Activated naive CD8-positive, alpha-beta T cell treated with anti-CD3 and anti-CD28 coated beads, Interleukin-2, amount 10 ng/mL, durations not matched to agents 7 days and 5 days (primary cell): ENCODE measurements around the gene MRPL53. TPM values are rescaled to one million over a fixed set of nuclear protein-coding genes. Genes with fewer than 3 reads are reported as not detected.
A peak's percentile ranks its signal among the peaks of the same experiment; 100 is the strongest.
"Not testable (repeated sequence)": the region's sequence is repeated elsewhere in the genome, so short reads cannot be mapped to it uniquely, and the experiment has no call there.

Source experiments
- ATAC-seq: fragments of 150-1000 bp; cut with Tn5 transposase; one replicate; pipeline ENCODE4 v1.10.0; 2021; ENCODE audit warnings: low read depth, moderate library complexity
- POLR2A ChIA-PET: fragments of 350-600 bp; sonication (Branson Sonifier 250); formaldehyde crosslinking; loops from one replicate; lab custom pipeline; 2021; ENCODE audit warnings: antibody characterized with exemption; lab: Charles Lee
- DNase-seq: peaks from one replicate; pipeline ENCODE4 v3.0.0; 2021
- H3K27ac Mint-ChIP-seq: one replicate; pipeline ENCODE4 v1.8.0; 2022; ENCODE audit warnings: mild to moderate bottlenecking, mixed read lengths
- H3K27me3 Mint-ChIP-seq: one replicate; pipeline ENCODE4 v1.8.0; 2022; ENCODE audit warnings: mild to moderate bottlenecking, moderate library complexity, mixed read lengths
- H3K36me3 Mint-ChIP-seq: one replicate; pipeline ENCODE4 v1.8.0; 2021; ENCODE audit warnings: mild to moderate bottlenecking, mixed read lengths
- H3K4me1 Mint-ChIP-seq: one replicate; pipeline ENCODE4 v1.8.0; 2021; ENCODE audit warnings: mixed read lengths
- H3K4me3 Mint-ChIP-seq: one replicate; pipeline ENCODE4 v1.8.0; 2022; ENCODE audit warnings: mild to moderate bottlenecking, moderate library complexity, mixed read lengths
- H3K9me3 Mint-ChIP-seq: one replicate; pipeline ENCODE4 v1.8.0; 2021; ENCODE audit warnings: mixed read lengths
- total RNA-seq, 2 experiments: library from RNA; stranded (reverse); gene quantifications; one replicate each; pipeline ENCODE4 v1.2.3, GENCODE V29; 2021

Gene MRPL53
- total RNA-seq, 2 experiments from 2014 or later = 91.6 to 92.1 TPM

DNA sequence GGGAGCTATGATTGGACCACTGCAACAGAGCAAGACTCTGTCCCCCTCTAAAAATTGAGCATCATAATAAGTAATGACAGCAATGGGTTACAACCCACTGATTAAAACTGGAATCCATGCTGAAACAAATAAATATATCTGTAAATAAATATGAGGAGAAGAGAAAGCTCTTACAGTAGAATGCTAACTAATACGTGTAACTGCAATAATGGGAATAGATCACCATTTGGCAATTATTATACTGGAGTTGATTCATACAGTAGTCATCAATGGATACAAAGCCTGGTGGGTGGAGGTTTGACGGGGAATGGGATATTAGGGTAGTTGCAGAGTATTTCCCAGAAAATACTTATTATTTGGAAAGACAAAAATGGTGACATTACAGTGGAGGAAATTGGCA is 23.7 kb downstream of the MRPL53 start:
- no peaks in the 10 kb centered on the region for H3K36me3 Mint-ChIP-seq

GRCh38 chr2:74447230-74447999 is 25.1 kb downstream of the MRPL53 start:
- ATAC-seq (no peak), DNase-seq (no peak)
- no peaks in the 10 kb centered on the region for H3K36me3 Mint-ChIP-seq
- H3K27me3 Mint-ChIP-seq = peaks cover 38% of the 10 kb centered on the region
- H3K4me1 Mint-ChIP-seq = peaks cover 3% of the 10 kb centered on the region
- no peaks in the 10 kb centered on the region for H3K9me3 Mint-ChIP-seq
- no peak overlapping the region for H3K4me3 Mint-ChIP-seq
- POLR2A ChIA-PET = interaction anchor here (0.7 kb wide), 1 partner anchor 10 kb away, joined by 3 read pairs; no protein-coding TSS in a partner anchor
- H3K27ac Mint-ChIP-seq = no peak overlapping the region

More for the DNA sequence above, 23.7 kb downstream of the MRPL53 start:
- Mint-ChIP-seq H3K4me1 (peaks cover 13% of the 10 kb centered on the region), H3K27ac (no peak overlapping the region), H3K9me3 (no peaks in the 10 kb centered on the region), H3K4me3 (no peak overlapping the region), H3K27me3 (peaks cover 27% of the 10 kb centered on the region)
- ATAC-seq (no peak), DNase-seq (no peak)
- POLR2A ChIA-PET = no interaction called here

- Mint-ChIP-seq H3K27ac (no peak overlapping the region), H3K27me3 (peaks cover 56% of the 10 kb centered on the region)
Measured at GRCh38 chr2:74444498-74445318, 27.8 kb downstream of the MRPL53 start.

DNA sequence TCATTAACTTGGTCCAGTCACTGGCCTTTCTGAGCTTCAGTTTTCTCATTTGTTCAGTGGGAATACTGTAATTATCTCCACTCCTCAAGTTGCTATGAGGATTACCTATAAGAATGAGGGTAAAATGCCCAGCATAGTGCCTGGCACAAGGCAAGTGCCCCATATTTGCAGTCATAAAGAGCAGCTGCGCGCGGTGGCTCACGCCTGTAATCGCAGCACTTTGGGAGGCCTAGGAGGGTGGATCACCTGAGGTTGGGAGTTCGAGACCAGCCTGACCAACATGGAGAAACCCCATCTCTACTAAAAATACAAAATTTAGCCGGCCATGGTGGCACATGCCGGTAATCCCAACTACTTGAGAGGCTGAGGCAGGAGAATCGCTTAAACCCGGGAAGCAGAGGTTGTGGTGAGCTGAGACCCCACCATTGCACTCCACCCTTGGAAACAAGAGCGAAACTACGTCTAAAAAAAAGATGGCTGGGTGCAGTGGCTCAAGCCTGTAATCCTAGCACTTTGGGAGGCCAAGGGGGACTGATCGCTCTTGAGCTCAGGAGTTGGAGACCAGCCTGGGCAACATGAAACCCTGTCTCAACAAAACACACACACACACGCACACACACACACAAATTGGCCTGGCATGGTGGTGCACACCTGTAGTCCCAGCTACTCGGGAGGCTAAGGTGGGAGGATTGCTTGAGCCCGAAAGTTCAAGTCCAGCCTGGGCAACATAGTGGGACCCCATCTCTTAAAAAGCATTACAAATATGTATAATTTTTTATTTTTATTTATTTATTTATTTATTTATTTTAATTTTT is 29.8 kb downstream of the MRPL53 start:
- H3K9me3 Mint-ChIP-seq, H3K4me1 Mint-ChIP-seq, H3K27ac Mint-ChIP-seq, ATAC-seq, H3K36me3 Mint-ChIP-seq, DNase-seq: not testable (repeated sequence)
- Mint-ChIP-seq H3K4me3 (peak overlapping the region; percentile 78), H3K27me3 (peaks cover 66% of the 10 kb centered on the region)
- POLR2A ChIA-PET = interaction anchor here (0.9 to 1.2 kb wide), 2 partner anchors 14 to 21 kb away, joined by 3 read pairs; no protein-coding TSS in a partner anchor

More at GRCh38 chr2:74444498-74445318, 27.8 kb downstream of the MRPL53 start:
- Mint-ChIP-seq H3K4me1 (peaks cover 3% of the 10 kb centered on the region), H3K9me3 (no peaks in the 10 kb centered on the region), H3K36me3 (peaks cover 1% of the 10 kb centered on the region), H3K4me3 (no peak overlapping the region)
- POLR2A ChIA-PET = interaction anchor here (0.6 to 0.7 kb wide), 2 partner anchors 9 to 14 kb away, joined by 3 read pairs; no protein-coding TSS in a partner anchor
- ATAC-seq (no peak), DNase-seq (no peak)

GRCh38 chr2:74441690-74442482 is 30.6 kb downstream of the MRPL53 start, which contains the start of gene RTKN:
RTKN (minus strand) TSS chr2:74441937; CDS start chr2:74441816, 121 bp downstream.
- peak within 1 kb of the TSS; percentile 78 for H3K4me3 Mint-ChIP-seq
- no peaks in the 10 kb centered on the region for H3K9me3 Mint-ChIP-seq
- POLR2A ChIA-PET = interaction anchor here (0.8 to 1.2 kb wide), 3 partner anchors 13 to 20 kb away, joined by 3 to 5 read pairs (median 3); partner anchors contain the start of gene INO80B
- peaks cover 7% of the 10 kb centered on the region for H3K4me1 Mint-ChIP-seq
- peak; percentile 51 for ATAC-seq
- peaks cover 66% of the 10 kb centered on the region for H3K27me3 Mint-ChIP-seq
- H3K36me3 Mint-ChIP-seq = peaks cover 1% of the 10 kb centered on the region
- peak; percentile 56 for DNase-seq
- H3K27ac Mint-ChIP-seq = no peak within 1 kb of the TSS

DNA sequence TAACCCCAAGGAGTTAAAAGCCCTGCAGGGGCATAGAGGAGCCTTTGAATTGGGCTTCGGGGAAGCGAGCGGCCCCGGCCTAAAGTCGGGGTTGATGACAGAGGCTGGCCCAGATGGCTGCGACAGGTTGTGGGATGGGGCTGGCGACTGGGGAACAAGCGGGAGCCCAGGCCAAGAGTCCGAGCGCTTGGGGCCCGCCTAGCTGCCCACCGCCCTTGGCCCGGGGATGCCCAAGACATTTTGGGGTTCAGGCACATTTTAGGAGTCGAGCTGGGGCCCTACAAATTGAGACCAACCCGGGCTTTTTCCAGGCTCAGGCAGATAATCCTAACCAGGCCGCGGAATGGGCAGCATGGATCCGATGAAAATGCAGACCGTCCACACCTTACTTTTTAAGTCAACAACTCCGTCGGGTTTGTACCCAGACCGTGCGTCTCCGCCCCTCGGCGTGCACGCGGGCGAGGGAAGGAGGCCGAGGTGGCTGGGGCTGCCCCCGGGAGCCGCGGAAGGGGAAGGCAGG is 31.2 kb downstream of the MRPL53 start:
- no peak for DNase-seq
- POLR2A ChIA-PET = interaction anchor here (0.6 to 0.9 kb wide), 3 partner anchors 13 to 19 kb away, joined by 3 to 5 read pairs (median 4); partner anchors contain the start of genes INO80B and WBP1
- peaks cover 7% of the 10 kb centered on the region for H3K4me1 Mint-ChIP-seq
- no peaks in the 10 kb centered on the region for H3K9me3 Mint-ChIP-seq
- ATAC-seq = no peak
- no peak overlapping the region for H3K27ac Mint-ChIP-seq
- H3K36me3 Mint-ChIP-seq = peaks cover 1% of the 10 kb centered on the region
- H3K27me3 Mint-ChIP-seq = peaks cover 61% of the 10 kb centered on the region
- H3K4me3 Mint-ChIP-seq = peak overlapping the region; percentile 78

DNA sequence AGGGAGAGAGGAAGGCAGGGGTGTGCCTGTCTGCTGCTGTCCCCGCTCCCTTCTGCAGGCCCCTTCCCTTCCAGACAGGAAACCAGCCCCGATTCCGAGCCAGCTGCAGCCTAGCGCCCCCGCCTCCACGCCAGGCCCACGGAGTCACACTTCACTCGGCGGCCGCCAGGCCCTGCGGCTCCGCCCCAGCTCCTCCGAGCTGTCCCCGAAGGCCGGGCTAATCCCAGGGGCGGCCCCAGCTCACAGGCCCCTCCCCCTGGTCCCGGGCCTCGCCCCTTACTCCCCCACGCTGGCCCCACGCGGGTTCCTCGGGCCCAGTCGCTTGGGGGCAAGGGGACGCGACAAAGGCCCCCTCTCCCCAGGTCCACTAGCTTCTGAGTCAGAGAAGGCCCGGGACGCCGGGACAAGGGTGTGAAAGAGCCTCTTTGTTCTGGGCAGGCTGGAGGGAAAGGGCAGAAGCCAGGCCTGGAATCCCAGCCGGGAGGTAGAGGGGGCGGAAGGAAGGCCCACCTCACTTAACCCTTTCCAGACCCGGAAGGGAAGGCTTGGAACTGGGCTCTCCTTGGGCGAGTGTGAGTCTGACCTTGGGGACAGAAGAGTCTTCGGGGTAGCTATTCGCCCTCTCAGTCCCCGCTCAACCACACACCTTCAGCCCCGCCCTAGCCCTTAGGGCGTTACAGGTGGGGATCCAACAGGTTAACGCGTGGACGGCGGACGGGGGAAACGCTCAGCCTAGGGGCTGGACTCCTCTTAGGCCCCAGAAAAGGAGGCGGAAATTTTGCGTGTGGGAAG is 31.9 kb downstream of the MRPL53 start:
- Mint-ChIP-seq H3K9me3 (no peaks in the 10 kb centered on the region), H3K27ac (no peak overlapping the region), H3K4me3 (peak overlapping the region; percentile 64), H3K4me1 (peaks cover 7% of the 10 kb centered on the region), H3K27me3 (peaks cover 57% of the 10 kb centered on the region), H3K36me3 (peaks cover 1% of the 10 kb centered on the region)
- DNase-seq = peak; percentile 61
- POLR2A ChIA-PET = interaction anchor here (0.6 to 1.2 kb wide), 6 partner anchors 12 to 20 kb away, joined by 3 to 5 read pairs (median 4); partner anchors contain the start of genes INO80B and WBP1
- peak; percentile 82 for ATAC-seq

GRCh38 chr2:74439803-74440377 is 32.6 kb downstream of the MRPL53 start:
- Mint-ChIP-seq H3K9me3 (no peaks in the 10 kb centered on the region), H3K36me3 (peaks cover 1% of the 10 kb centered on the region), H3K4me3 (no peak overlapping the region), H3K27me3 (peaks cover 51% of the 10 kb centered on the region), H3K4me1 (peaks cover 7% of the 10 kb centered on the region), H3K27ac (no peak overlapping the region)
- no peak for ATAC-seq
- DNase-seq = no peak
- POLR2A ChIA-PET = interaction anchor here (0.8 to 1.6 kb wide), 4 partner anchors 12 to 19 kb away, joined by 3 to 5 read pairs (median 4); partner anchors contain the start of genes C2orf81 and WDR54

DNA sequence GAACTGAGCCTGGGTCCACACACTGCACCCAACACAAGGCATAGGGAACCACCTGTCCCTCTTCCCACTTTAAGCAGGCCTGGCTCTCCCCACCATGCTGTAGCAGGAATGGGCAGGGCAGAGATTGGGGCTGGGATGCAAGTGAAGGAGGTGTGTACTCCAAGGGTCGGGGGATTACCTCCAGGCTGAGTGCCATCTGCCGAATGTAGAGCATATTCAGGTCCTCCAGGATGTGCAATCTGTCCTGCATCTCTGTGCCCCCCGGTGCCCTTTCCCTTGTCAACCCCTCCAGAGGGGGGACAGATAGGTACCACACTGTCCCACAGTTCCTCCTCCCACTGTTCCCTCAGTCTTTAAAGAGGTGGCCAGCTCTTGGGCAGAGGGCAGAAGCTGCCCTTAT is 33.1 kb downstream of the MRPL53 start:
- no peak for ATAC-seq
- POLR2A ChIA-PET = interaction anchor here (1.6 kb wide), 1 partner anchor 18 kb away, joined by 5 read pairs; the partner anchor contains the start of genes C2orf81 and WDR54

GRCh38 chr2:74438248-74438647 is 34.2 kb downstream of the MRPL53 start:
- Mint-ChIP-seq H3K9me3 (no peaks in the 10 kb centered on the region), H3K4me3 (no peak overlapping the region), H3K4me1 (peaks cover 5% of the 10 kb centered on the region), H3K36me3 (peaks cover 1% of the 10 kb centered on the region), H3K27me3 (peaks cover 39% of the 10 kb centered on the region), H3K27ac (no peak overlapping the region)
- ATAC-seq = no peak
- POLR2A ChIA-PET = interaction anchor here (1.6 kb wide), 1 partner anchor 17 kb away, joined by 5 read pairs; the partner anchor contains the start of genes C2orf81 and WDR54
- no peak for DNase-seq

More for the DNA sequence above, 33.1 kb downstream of the MRPL53 start:
- H3K9me3 Mint-ChIP-seq = no peaks in the 10 kb centered on the region
- peaks cover 1% of the 10 kb centered on the region for H3K36me3 Mint-ChIP-seq
- no peak overlapping the region for H3K4me3 Mint-ChIP-seq
- no peak for DNase-seq
- H3K27ac Mint-ChIP-seq = no peak overlapping the region
- peaks cover 48% of the 10 kb centered on the region for H3K27me3 Mint-ChIP-seq
- H3K4me1 Mint-ChIP-seq = peaks cover 7% of the 10 kb centered on the region
